HL-60 (cell line): Measurements from ENCODE around the gene MAN2C1.

ENCODE experiments used
- DNase-seq, 2 experiments: peaks; one replicate each; pipeline ENCODE4 v3.0.0-alpha.2; 2010 to 2020; ENCODE audit warnings: low read depth in 1 of 2, low spot score in 1 of 2
- H3K27ac ChIP-seq: fragments of 250-450 bp; sonication (Bioruptor Pico); replicated peaks from 2 replicates; pipeline ENCODE4 v1.5.1; 2020; ENCODE audit warnings: mild to moderate bottlenecking, moderate library complexity
- H3K27me3 ChIP-seq: fragments of 250-450 bp; sonication (Bioruptor Pico); 2 replicates; pipeline ENCODE4 v1.5.1; 2021; ENCODE audit warnings: mild to moderate bottlenecking, moderate library complexity; ENCODE audit not compliant: insufficient read depth, poor library complexity, severe bottlenecking
- H3K4me3 ChIP-seq: replicated peaks from 2 replicates; pipeline ENCODE4 v1.5.1; 2011; ENCODE audit warnings: mild to moderate bottlenecking, control low read depth, low read length; ENCODE audit not compliant: insufficient read depth
- GABPA ChIP-seq: IDR thresholded peaks from 2 replicates; pipeline ENCODE4 v1.6.1; 2012; ENCODE audit warnings: low read depth
- POLR2AphosphoS5 ChIP-seq: IDR thresholded peaks from 2 replicates; pipeline ENCODE4 v1.6.1; 2012; ENCODE audit warnings: low read depth
- SPI1 ChIP-seq: IDR thresholded peaks from 2 replicates; pipeline ENCODE4 v1.6.1; 2012; ENCODE audit warnings: low read depth, mild to moderate bottlenecking, borderline replicate concordance
- TF ChIP-seq, protein P1 (sequence below): IDR thresholded peaks from 2 replicates; pipeline ENCODE4 v1.6.1; 2012; ENCODE audit warnings: low read depth; ENCODE audit not compliant: insufficient replicate concordance
- TF ChIP-seq, protein P2 (sequence below): IDR thresholded peaks from one replicate; pipeline ENCODE4 v1.5.1; 2011; ENCODE audit warnings: low read length, control low read depth, inconsistent platforms; ENCODE audit not compliant: insufficient read depth

Gene MAN2C1

DNA sequence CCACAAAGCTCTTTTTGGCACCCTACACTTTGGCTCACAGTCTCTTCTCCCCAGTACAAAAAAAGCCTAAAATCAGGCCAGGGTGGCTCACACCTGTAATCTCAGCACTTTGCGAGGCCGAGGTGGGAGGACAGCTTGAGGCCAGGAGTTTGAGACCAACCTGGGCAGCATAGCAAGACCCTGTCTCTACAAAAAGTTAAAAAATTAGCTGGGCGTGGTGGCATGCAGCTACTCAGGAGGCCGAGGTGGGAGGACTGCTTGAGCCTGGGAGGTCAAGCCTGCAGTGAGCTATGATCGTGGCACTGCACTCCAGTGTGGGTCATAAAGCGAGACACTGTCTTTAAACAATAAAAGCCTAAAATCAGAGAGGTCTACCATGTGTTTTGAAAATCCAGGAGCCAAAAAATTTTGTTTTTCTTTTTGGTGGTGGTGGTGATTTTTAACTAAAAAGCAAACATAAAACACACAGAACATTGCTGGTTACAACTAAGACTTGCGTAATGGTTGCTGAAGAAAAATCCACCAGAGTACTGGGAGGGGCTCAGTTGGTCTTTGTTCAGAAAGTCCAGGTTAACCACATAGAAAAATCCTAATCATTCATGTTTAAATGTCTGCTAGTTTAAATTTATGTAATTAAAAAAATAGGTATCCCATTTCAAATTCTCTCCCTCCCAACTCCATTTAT is 1.6 kb upstream of the MAN2C1 start:
- no peak overlapping the region for H3K27ac ChIP-seq
- TF ChIP-seq, protein P1, sequence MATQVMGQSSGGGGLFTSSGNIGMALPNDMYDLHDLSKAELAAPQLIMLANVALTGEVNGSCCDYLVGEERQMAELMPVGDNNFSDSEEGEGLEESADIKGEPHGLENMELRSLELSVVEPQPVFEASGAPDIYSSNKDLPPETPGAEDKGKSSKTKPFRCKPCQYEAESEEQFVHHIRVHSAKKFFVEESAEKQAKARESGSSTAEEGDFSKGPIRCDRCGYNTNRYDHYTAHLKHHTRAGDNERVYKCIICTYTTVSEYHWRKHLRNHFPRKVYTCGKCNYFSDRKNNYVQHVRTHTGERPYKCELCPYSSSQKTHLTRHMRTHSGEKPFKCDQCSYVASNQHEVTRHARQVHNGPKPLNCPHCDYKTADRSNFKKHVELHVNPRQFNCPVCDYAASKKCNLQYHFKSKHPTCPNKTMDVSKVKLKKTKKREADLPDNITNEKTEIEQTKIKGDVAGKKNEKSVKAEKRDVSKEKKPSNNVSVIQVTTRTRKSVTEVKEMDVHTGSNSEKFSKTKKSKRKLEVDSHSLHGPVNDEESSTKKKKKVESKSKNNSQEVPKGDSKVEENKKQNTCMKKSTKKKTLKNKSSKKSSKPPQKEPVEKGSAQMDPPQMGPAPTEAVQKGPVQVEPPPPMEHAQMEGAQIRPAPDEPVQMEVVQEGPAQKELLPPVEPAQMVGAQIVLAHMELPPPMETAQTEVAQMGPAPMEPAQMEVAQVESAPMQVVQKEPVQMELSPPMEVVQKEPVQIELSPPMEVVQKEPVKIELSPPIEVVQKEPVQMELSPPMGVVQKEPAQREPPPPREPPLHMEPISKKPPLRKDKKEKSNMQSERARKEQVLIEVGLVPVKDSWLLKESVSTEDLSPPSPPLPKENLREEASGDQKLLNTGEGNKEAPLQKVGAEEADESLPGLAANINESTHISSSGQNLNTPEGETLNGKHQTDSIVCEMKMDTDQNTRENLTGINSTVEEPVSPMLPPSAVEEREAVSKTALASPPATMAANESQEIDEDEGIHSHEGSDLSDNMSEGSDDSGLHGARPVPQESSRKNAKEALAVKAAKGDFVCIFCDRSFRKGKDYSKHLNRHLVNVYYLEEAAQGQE = no peak
- no peak for TF ChIP-seq SPI1
- no peak for TF ChIP-seq GABPA
- no peak for TF ChIP-seq POLR2AphosphoS5
- TF ChIP-seq, protein P2, sequence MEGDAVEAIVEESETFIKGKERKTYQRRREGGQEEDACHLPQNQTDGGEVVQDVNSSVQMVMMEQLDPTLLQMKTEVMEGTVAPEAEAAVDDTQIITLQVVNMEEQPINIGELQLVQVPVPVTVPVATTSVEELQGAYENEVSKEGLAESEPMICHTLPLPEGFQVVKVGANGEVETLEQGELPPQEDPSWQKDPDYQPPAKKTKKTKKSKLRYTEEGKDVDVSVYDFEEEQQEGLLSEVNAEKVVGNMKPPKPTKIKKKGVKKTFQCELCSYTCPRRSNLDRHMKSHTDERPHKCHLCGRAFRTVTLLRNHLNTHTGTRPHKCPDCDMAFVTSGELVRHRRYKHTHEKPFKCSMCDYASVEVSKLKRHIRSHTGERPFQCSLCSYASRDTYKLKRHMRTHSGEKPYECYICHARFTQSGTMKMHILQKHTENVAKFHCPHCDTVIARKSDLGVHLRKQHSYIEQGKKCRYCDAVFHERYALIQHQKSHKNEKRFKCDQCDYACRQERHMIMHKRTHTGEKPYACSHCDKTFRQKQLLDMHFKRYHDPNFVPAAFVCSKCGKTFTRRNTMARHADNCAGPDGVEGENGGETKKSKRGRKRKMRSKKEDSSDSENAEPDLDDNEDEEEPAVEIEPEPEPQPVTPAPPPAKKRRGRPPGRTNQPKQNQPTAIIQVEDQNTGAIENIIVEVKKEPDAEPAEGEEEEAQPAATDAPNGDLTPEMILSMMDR = no peak
- H3K27me3 ChIP-seq = no peaks in the 10 kb centered on the region
- no peak for DNase-seq
- no peak overlapping the region for H3K4me3 ChIP-seq

DNA sequence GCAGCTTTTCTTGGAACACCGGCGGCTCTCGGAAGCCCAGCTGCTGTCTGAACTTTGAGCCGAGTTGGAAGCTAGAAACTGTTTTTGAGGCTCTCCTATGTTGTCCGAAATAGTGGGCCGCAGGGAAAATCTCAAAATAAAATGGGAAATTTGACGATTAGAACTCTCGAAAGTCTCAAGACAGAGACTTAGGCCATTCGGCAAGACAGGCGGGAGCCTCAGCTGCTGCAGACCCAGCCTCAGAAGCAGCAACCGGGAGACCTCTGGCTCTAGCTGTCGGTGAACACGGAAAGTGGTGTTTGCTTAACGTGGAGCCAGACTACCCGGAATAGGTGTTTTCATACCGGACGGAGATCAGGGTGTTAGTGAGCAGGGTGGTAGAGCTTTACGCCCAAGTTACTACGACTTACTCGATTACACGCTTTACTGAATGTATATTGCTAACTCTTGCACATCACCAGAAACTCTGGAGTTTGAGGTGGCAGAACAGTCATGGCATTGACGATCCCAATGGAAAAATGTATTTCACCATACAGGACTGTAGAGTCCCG is 357 bp upstream of the MAN2C1 start:
- no peaks in the 10 kb centered on the region for H3K27me3 ChIP-seq
- TF ChIP-seq GABPA = no peak
- no peak for TF ChIP-seq POLR2AphosphoS5
- TF ChIP-seq, protein P2 = no peak
- TF ChIP-seq, protein P1 = no peak
- TF ChIP-seq SPI1 = no peak
- peak overlapping the region; percentile 93 for H3K27ac ChIP-seq
- no peak for DNase-seq
- H3K4me3 ChIP-seq = peak overlapping the region; percentile 71

DNA sequence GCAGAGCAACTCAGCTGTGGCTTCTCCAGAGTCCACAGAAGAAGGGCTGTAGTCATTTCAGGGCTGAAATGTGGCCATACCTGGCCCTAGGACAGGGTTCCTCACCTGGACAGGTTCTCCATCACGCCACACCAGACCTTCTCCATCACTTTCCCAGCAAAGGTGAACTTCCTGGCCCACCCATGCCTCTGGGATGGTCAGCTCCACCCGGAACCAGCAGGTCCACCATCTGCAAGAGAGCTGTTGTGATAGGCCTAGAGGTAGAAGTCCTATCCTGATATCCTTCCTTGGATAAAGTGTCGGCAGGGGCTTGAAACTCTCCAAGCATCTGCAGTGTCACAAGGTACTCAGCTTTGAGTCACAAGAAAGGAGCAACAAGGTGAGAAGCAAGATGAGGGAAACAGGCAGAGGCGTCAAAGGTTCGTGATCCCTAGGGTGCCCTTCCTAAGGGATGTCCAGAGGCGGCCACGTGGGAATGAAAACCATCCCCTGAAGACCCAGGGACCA is 948 bp downstream of the MAN2C1 start:
- TF ChIP-seq, protein P2 = no peak
- TF ChIP-seq, protein P1 = no peak
- no peak for TF ChIP-seq SPI1
- TF ChIP-seq GABPA = no peak
- no peak for TF ChIP-seq POLR2AphosphoS5
- Histone ChIP-seq H3K27me3 (no peaks in the 10 kb centered on the region), H3K27ac (no peak overlapping the region), H3K4me3 (peak overlapping the region; percentile 71; the same call in 1 of the 2 replicates)
- no peak for DNase-seq
